Neural cell (in vitro differentiated cells): ENCODE data around the gene LDLRAD3.

ENCODE experiments used
- CTCF ChIP-seq: fragments of 450-650 bp; IDR thresholded peaks from 2 replicates; pipeline ENCODE4 v1.5.1; 2014; ENCODE audit warnings: antibody characterized with exemption, mild to moderate bottlenecking, moderate library complexity; ENCODE audit not compliant: poor library complexity, severe bottlenecking
- EP300 ChIP-seq: fragments of 450-650 bp; conservative IDR thresholded peaks from 2 replicates; pipeline ENCODE4 v1.6.1; 2014; ENCODE audit warnings: antibody characterized with exemption, mild to moderate bottlenecking, moderate library complexity; ENCODE audit not compliant: poor library complexity, severe bottlenecking

GRCh38 chr11:36051235-36052144 is 107.6 kb downstream of the LDLRAD3 start:
- TF ChIP-seq CTCF (no peak), EP300 (no peak)
